HG02610 (cell line): Measurements from ENCODE around the gene SMTN.
"Not testable (repeated sequence)": the region's sequence is repeated elsewhere in the genome, so short reads cannot be mapped to it uniquely, and the experiment has no call there.

Experiments
- ATAC-seq: cut with Tn5 transposase; IDR thresholded peaks from one replicate; pipeline ENCODE4 v1.9.1; 2021; ENCODE audit warnings: mild to moderate bottlenecking, moderate library complexity; ENCODE audit not compliant: unreplicated experiment

The SMTN gene

GRCh38 chr22:31089160-31090100 is 8.3 kb downstream of the SMTN start:
- ATAC-seq, result no peak

GRCh38 chr22:31090217-31091085 is 9.3 kb downstream of the SMTN start:
- ATAC-seq, result no peak

DNA sequence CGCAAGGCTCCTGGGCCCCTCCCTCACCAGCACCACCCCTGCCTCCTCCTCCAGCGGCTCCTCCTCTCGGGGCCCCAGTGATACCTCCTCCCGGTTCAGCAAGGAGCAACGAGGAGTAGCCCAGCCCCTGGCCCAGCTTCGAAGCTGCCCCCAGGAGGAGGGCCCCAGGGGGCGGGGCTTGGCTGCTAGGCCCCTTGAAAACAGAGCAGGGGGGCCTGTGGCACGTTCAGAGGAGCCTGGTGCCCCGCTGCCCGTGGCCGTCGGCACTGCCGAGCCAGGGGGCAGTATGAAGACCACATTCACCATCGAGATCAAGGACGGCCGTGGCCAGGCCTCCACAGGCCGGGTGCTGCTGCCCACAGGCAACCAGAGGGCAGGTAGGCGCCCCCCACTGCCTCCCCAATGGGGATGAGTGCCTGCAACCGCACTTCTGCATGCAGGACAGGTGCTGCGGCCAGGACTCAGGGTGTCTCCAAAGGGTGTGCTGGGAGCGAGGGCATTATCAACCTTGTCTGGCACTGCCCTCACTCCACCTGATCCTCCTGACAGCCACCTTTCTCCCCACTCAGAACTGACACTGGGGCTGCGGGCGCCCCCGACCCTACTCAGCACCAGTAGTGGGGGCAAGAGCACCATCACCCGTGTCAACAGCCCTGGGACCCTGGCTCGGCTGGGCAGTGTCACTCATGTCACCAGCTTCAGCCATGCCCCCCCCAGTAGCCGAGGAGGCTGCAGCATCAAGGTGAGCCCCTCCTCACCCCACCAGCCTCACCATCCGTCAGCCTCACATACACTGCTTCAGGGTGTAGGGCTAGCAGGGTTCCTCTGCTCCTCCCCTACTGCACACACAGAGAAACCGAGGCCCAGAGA is 10.2 kb downstream of the SMTN start:
- ATAC-seq, result no peak

GRCh38 chr22:31092161-31092560 is 11.0 kb downstream of the SMTN start:
- no peak for ATAC-seq

GRCh38 chr22:31093086-31093850 is 12.2 kb downstream of the SMTN start:
- ATAC-seq, result no peak

GRCh38 chr22:31094021-31094551 is 13.0 kb downstream of the SMTN start:
- ATAC-seq, result no peak

DNA sequence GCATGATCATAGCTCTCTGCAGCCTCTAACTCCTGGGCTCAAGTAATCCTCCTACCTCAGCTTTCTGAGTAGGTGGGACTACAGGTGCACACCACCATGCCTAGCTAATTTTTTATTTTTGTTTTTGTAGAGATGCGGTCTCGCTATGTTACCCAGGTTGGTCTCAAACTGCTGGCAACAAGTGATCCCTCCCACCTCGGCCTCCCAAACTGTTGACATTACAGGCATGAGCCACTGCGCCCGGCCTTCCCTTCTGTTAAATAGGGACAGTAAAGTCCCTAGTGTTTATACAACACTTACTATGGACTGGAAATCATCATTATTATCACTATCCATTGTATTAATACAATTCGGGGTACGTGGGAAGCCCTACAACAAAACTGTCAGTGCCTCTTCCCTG is 13.6 kb downstream of the SMTN start:
- no peak for ATAC-seq

GRCh38 chr22:31095637-31096249 is 14.6 kb downstream of the SMTN start:
- ATAC-seq, result no peak

GRCh38 chr22:31096657-31097279 is 15.7 kb downstream of the SMTN start:
- no peak for ATAC-seq

GRCh38 chr22:31097539-31097938 is 16.4 kb downstream of the SMTN start:
- not testable (repeated sequence) for ATAC-seq

DNA sequence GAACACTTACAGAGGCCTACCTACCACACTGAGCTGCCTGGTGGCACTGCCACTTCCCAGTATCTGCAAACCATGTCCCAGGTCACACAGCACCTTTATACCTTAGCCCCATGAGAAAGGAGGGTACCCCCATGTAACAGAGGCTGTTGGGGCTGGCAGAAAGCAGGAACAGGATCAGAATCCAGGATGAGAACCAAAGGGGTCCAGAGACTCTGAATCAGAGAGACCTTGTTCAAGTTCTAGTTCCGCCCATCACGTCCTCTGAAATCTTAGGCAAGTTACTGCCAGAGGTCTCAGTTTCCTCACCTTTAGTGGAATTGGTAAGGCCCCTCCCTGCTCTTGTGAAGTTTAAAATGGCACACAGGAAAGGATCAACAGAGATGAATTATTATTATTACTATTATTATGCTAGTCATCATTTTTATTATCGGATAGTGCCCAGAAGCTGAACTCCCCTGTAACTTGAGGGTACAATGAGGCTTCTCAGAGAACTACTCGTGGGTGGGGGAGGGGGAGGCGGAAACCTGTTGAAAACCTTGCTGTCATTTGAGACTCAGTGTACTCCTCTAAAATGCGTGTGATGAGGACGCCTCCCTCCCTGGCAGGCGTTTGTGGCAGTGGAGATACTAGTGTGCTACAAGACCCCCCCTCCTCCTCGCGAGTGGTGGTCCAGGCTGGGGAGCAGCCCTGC is 17.0 kb downstream of the SMTN start:
- no peak for ATAC-seq

DNA sequence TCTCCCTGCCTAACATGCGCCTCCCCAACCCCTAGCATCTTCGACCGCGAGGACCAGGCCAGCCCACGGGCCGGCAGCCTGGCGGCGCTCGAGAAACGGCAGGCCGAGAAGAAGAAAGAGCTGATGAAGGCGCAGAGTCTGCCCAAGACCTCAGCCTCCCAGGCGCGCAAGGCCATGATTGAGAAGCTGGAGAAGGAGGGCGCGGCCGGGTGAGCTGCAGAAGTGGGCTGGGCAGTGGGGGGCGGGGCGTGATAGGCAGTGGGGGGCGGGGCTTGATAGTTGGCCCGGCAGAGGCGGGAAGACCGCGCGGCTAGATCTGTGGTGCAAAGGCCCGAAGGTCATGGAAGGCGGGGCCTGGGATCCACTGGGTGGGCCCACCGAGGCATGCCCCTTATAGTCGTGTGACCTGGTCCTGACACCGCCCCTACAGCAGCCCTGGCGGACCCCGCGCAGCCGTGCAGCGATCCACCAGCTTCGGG is 17.6 kb downstream of the SMTN start:
- no peak for ATAC-seq

DNA sequence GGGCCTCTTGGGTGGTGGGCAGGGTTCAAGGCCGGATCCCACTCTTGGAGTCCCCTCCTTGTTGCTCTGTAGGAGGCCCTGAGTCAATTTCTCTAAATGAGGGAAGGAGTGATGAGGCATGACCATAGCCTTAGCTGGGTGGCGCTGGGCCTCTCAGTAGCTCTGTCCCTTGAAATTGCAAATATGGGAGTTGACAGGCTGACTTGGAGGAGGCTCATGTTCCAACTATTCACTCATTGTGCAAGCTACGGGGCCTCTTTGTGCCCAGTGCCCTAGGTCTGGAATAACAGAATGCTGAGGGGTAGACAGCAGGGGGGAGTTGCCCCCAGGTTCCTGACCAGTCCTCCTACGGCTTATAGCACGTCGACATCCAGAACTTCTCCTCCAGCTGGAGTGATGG is 18.3 kb downstream of the SMTN start:
- no peak for ATAC-seq

DNA sequence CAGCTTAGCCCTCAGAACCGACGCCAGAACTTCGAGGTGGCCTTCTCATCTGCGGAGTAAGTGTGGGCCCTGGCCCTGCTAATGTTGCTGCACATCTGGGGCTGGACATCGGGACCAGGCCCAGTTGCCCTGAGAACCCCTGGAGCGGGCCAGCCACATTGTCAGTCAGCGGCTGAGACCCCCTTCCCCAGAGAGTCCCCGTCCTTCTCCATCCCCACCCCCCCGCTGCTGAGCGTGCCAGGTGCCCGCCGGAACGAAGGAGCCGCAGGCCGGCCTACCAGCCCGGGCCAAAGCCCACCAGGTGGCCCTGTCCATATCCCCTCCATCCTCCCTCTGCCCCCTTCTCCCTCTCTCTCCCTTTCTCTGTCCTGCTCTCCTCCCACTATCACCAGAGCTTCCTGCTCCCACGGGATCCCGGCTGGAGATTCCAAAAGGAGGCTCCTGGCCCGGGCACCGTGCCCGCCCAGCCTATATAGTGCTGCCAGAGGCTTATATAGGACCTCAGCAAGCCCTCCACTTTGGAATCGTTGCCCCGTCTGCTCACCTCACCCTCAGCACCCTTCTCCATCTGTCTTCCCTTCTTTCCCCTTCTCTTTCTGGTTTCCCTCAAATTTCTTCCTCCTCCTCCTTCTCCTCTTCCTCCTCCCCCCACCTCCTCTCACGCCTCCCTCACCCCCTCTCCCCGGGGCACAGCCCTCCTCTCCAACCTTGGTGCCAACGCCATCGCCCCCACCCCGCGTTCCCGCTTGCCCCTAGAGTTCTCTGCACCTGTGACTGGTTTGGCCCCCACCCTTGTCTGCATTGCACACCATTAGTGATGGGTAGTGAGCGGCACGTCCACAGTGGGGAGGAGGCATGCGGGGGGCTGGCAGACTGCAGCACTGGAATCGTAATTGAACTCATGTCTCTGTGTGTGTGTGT is 19.0 kb downstream of the SMTN start:
- ATAC-seq, result no peak

DNA sequence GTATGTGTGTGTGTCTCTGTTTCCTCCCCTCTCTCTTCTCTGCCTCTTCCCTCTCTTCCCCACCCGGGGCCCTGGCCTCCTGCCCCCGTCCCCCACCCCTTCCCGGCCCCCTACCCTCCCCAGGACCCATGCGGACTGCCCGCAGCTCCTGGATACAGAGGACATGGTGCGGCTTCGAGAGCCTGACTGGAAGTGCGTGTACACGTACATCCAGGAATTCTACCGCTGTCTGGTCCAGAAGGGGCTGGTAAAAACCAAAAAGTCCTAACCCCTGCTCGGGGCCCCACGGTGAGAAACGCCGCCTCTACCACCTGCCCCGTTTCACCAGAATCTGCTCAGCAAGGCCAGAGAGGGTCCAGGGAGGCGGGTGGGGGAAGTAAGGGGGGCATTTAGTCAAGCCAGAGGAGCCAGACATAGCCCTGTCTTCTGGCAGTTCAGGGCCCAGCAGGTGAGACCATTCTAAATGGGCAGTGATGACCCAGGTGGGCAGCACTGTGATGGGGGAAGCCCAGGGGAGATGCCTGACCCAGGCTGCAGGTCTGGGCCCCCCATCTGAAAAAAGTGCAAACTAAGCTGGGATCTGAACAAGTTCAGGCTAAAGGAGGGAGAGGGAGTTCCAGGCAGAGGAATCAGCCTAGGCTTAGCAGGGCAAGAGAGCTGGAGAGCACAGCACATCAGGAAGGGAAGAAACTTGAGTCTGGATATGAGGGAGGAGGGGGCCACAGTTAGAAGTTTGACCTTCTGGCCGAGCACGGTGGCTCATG is 19.8 kb downstream of the SMTN start:
- ATAC-seq, result no peak

DNA sequence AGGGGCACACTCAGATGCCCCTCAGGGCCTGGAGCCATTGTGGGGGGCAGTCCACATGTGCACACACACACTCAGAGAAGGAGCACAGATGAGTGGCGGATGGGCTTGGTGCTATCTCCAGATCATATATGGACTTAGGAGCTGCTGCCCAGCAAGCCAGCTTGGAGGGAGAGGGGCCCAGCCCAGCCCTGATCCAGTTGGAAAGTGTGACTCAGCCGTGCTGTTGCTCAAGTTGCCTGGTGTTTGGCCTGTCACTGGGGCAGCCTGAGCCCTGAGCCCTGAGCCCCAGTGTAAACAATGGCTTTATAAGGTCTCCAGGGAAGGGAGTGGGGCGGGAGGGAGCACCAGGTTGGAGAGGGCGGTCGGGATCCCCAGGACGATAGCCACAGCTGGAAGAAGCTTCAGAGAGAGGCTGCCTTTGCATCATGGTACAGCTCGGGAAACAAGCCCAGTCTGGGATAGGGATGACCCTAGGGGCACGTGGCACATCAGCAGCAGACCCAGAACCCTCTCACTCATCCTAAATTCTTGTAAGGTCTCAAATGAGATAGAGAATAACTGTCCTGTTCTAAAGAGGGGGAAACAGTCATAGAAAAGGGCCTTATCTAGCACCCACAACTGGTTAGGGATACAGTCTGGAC is 21.4 kb downstream of the SMTN start:
- no peak for ATAC-seq
